Hindlimb muscle (tissue), 1 donor: ENCODE measurements around the gene CAND1. TPM values are rescaled to one million over a fixed set of nuclear protein-coding genes. Genes with fewer than 3 reads are reported as not detected.

ENCODE experiments used
- DNase-seq: peaks from one replicate; pipeline ENCODE4 v3.0.0-alpha.2; 2013
- polyA plus RNA-seq: library from polyadenylated mRNA; unstranded; fragments of 120-200 nt; gene quantifications from one replicate; pipeline ENCODE4 v1.2.1, GENCODE V29; 2013; ENCODE audit not compliant: insufficient read length

Gene CAND1
- 77.4 TPM for polyA plus RNA-seq

GRCh38 chr12:67268896-67269632 is at the start of gene CAND1:
CAND1 (plus strand) TSS chr12:67269358; CDS start chr12:67269718, 360 bp downstream.
- peak; percentile 99 for DNase-seq

- DNase-seq = no peak
These were observed 49.1 kb upstream of the CAND1 start for GRCh38 chr12:67220065-67220464.

- DNase-seq = no peak
These were observed 46.9 kb upstream of the CAND1 start for GRCh38 chr12:67222302-67222701.

GRCh38 chr12:67223225-67223624 is 45.9 kb upstream of the CAND1 start:
- DNase-seq = no peak

- no peak for DNase-seq
These were observed 31.9 kb upstream of the CAND1 start for GRCh38 chr12:67237231-67237630.

- no peak for DNase-seq
These were observed 30.1 kb upstream of the CAND1 start for GRCh38 chr12:67239061-67239460.

- no peak for DNase-seq
These were observed 27.7 kb upstream of the CAND1 start for GRCh38 chr12:67241482-67241881.

GRCh38 chr12:67243260-67243659 is 25.9 kb upstream of the CAND1 start:
- DNase-seq = no peak

GRCh38 chr12:67245571-67245970 is 23.6 kb upstream of the CAND1 start:
- DNase-seq = no peak

GRCh38 chr12:67251012-67251411 is 18.1 kb upstream of the CAND1 start:
- no peak for DNase-seq

- DNase-seq = no peak
These were observed 14.7 kb upstream of the CAND1 start for GRCh38 chr12:67254372-67255026.

GRCh38 chr12:67256649-67257048 is 12.5 kb upstream of the CAND1 start:
- no peak for DNase-seq

- no peak for DNase-seq
These were observed 5.7 kb upstream of the CAND1 start for GRCh38 chr12:67263471-67263870.

- DNase-seq = peak; percentile 96
These were observed 743 bp upstream of the CAND1 start for GRCh38 chr12:67268335-67268895.

- DNase-seq = peak; percentile 62
These were observed 745 bp downstream of the CAND1 start for GRCh38 chr12:67269633-67270573.

- DNase-seq = no peak
These were observed 1.5 kb downstream of the CAND1 start for GRCh38 chr12:67270622-67271021.

GRCh38 chr12:67271976-67272375 is 2.8 kb downstream of the CAND1 start:
- DNase-seq = no peak

- DNase-seq = no peak
These were observed 5.0 kb downstream of the CAND1 start for GRCh38 chr12:67274186-67274585.

- no peak for DNase-seq
These were observed 6.3 kb downstream of the CAND1 start for GRCh38 chr12:67275380-67275913.

- no peak for DNase-seq
These were observed 7.3 kb downstream of the CAND1 start for GRCh38 chr12:67276421-67276820.

GRCh38 chr12:67279637-67280036 is 10.5 kb downstream of the CAND1 start:
- no peak for DNase-seq

GRCh38 chr12:67280088-67280487 is 10.9 kb downstream of the CAND1 start:
- no peak for DNase-seq
